CD4-positive, alpha-beta T cell treated with Interleukin-15 for 1 hour (primary cell): ENCODE results near the gene PIP.
"Not testable (repeated sequence)": the region's sequence is repeated elsewhere in the genome, so short reads cannot be mapped to it uniquely, and the experiment has no call there.

Experiments
- DNase-seq: peaks from one replicate; pipeline ENCODE4 v3.0.0-alpha.2; 2020

Gene PIP, protein sequence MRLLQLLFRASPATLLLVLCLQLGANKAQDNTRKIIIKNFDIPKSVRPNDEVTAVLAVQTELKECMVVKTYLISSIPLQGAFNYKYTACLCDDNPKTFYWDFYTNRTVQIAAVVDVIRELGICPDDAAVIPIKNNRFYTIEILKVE

GRCh38 chr7:143131781-143132180 is at the start of gene PIP:
Gene PIP, plus strand, starts transcription at chr7:143132077. Its CDS starts 40 bp downstream, at chr7:143132117.
- no peak for DNase-seq

DNA sequence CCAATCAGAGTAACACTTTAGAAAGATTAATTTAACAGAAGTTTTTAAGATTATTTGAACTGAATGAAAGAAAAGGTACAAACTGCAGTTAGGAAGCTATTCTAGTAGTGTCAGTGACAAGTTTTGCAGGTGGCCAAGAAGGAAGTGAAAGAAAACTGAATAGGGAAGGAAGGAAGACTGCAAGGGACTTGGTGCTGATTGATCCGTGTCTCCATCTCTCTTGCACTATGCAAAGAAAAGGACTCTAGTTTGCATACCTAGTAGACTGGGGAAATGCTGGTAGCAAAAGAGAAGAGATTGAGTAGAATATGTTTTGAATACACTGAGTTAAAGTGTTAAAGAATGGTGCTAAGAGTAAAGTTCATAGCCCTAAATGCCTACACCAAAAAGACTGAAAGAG is 46.8 kb upstream of the PIP start:
- DNase-seq: no peak

GRCh38 chr7:143085610-143086009 is 46.3 kb upstream of the PIP start:
- DNase-seq: not testable (repeated sequence)

GRCh38 chr7:143088549-143089231 is 43.2 kb upstream of the PIP start:
- not testable (repeated sequence) for DNase-seq

DNA sequence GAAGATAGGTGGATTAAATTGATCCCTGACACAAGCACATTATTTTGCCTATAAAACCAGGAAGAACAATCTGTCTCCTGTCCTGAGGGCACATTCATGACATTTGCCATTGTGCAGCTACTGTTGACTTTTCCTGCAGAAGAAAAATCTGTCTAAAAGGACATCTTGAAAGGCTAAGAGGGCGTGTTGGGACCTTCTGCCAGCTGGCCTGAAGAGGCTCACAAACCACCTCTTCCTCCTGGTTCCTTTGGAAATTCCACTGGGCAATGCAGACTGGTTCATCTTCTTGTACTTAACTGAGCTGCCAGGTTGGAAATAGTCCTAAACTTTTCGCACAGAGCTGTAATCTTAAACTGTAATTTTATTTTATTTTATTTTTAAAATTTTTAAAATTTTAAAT is 35.7 kb upstream of the PIP start:
- no peak for DNase-seq

DNA sequence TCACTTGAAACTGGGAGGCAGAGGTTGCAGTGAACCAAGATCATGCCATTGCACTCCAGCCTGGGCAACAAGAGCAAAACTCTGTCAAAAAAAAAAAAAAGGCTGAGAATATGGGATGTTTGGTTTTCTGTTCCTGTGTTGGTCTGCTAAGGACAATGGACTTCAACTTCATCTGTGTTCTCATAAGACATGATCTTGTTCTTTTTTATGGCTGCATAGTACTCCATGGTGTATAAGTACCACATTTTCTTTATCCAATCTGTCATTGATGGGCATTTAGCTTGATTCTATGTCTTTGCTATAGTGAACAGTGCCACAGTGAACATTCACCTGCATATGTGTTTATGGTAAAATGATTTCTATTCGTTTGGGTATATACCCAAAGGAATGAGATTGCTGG is 32.3 kb upstream of the PIP start:
- not testable (repeated sequence) for DNase-seq

- no peak for DNase-seq
Measured at GRCh38 chr7:143104759-143105158, 27.1 kb upstream of the PIP start.

DNA sequence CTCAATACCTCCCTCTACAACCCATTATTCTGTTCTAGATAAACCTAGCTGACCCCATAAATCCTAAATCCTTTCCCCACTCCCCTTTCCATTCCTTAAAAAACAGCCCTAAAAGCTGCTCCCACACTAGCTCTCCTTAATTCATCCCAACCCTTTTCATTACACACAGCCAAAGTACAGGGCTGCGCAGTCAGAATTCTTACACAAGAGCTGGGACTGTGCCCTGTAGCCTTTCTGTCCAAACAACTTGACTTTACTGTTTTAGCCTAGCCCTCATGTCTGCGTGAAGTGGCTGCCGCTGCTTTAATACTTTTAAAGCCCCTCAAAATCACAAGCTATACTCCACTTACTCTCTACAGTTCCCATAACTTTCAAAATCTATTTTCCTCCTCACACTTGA is 23.9 kb upstream of the PIP start:
- DNase-seq: not testable (repeated sequence)

- DNase-seq: no peak
Measured at GRCh38 chr7:143117395-143117794, 14.5 kb upstream of the PIP start.

GRCh38 chr7:143120691-143121405 is 11.0 kb upstream of the PIP start:
- DNase-seq: no peak

- DNase-seq: not testable (repeated sequence)
Measured at GRCh38 chr7:143123326-143123725, 8.6 kb upstream of the PIP start.

DNA sequence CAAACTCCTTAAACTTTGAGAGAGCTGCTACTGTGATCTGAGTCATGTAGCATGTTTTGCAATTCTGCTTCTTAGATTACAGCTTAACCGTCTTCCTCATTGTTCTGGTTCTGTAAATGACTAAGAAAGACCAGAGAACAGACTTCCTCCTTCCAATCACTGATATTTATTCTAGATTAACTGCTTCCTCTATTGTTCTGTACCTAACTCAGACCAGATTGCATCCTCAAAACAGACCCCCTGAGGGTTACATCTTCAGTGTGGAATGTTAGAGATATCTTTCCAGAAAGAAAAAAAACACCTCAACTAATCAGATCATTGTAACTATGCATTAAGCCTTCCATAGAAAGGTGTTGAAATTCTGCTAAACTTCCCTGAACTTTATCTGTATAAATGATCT is 5.7 kb upstream of the PIP start:
- no peak for DNase-seq

DNA sequence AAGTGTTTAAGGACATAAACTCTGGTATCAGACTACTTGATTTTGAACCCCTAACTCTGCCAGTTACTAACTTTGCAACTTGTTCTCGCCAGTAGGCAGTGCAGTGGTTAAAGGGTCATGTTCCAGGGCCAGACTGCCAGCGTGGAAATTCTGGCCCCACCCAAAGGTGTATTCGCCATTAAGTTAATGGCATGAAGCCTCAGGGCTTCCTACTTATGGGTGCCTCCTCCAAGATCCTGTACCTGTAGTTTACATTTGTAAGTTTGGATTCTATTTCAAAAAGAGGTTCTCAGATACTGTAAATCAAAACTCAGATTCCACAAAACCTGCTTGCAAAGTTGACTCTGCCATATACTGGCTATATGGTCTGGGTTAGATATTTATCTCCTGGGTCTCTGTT is 2.8 kb upstream of the PIP start:
- no peak for DNase-seq

- DNase-seq: no peak
Measured at GRCh38 chr7:143129477-143129876, 2.4 kb upstream of the PIP start.

GRCh38 chr7:143130541-143130940 is 1.3 kb upstream of the PIP start:
- DNase-seq: no peak

DNA sequence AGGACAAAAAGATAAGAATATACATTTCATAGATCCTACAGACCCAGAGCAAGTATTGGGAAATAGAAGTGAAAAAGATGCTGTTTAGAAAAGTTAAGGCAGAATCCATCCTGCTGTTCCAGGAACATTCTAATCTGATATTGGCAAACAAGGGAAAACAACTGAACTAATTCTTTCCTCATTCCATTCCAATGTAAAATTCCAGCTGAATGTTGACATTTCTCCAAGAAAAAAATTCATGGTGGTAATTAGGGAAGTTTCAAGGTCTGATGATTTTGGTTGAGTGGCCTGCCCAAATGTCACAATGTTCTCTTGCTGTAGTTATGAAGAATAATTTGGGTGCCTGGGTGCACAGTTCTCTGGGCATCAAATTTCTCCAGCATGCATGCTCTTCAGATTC is 15.2 kb downstream of the PIP start:
- no peak for DNase-seq

GRCh38 chr7:143148050-143148449 is 16.2 kb downstream of the PIP start:
- DNase-seq: no peak

- no peak for DNase-seq
Measured at GRCh38 chr7:143148651-143149050, 16.8 kb downstream of the PIP start.

DNA sequence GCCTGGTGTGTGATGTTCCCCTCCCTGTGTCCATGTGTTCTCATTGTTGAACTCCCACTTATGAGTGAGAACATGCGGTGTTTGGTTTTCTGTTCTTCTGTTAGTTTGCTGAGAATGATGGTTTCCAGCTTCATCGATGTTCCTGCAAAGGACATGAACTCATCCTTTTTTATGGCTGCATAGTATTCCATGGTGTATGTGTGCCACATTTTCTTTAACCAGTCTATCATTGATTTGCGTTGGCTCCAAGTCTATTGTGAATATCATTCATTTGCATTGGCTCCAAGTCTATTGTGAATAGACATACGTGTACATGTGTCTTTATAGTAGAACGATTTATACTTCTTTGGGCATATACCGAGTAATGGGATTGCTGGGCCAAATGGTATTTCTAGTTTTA is 18.8 kb downstream of the PIP start:
- DNase-seq: not testable (repeated sequence)

DNA sequence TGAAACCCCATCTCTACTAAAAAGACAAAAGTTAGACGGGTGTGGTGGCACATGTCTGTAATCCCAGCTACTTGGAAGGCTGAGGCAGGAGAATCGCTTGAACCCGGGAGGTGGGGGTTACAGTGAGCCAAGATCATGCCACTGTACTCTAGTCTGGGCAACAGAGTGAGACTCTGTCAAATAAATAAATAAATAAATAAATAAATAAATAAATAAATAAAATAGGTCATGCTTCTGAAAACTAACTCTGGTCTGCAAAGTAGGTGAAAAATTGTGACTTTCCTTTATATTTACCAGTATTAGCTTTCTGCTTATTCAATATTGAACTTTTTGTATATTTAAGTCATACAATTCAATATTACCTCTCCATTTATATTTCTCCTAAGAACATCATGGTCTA is 26.7 kb downstream of the PIP start:
- not testable (repeated sequence) for DNase-seq

DNA sequence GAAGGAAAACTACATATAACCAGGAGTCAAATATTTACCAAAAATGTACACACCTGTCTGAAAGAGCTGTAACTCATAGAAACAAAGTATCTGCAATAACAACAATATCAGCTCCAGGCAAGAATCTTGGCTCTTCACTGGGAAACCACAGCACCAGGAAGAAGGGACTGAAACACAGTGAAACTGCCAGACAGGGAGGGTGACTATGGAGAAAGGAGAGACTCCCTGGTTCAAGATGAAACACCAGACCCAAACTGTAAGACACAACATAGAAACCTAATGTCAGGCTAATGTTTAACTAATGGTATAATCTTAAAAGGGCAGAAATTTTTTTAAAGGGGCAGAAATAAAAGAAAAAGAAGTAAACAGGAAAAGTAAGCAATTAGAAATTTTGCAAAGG is 39.8 kb downstream of the PIP start:
- DNase-seq: no peak

- DNase-seq: no peak
Measured at GRCh38 chr7:143172354-143172753, 40.5 kb downstream of the PIP start.

GRCh38 chr7:143176128-143176527 is 44.3 kb downstream of the PIP start:
- DNase-seq: no peak

- DNase-seq: no peak
Measured at GRCh38 chr7:143177374-143178119, 45.7 kb downstream of the PIP start.
